Measurements from ENCODE around the gene RRP36.

RRP36 gene

GRCh38 chr6:43061861-43062260, 40.4 kb downstream of the RRP36 start:
- no peak for FAIRE-seq
- no peak for DNase-seq (ENCODE audit: low spot score)

GRCh38 chr6:43062818-43063217, 41.4 kb downstream of the RRP36 start:
- DNase-seq (ENCODE audit: low spot score) (no peak), FAIRE-seq (no peak)

GRCh38 chr6:43070028-43070632, 48.7 kb downstream of the RRP36 start:
- peak; percentile 66 for DNase-seq (ENCODE audit: low spot score)
- FAIRE-seq = no peak

GRCh38 chr6:43074847-43075669, 53.6 kb downstream of the RRP36 start:
- DNase-seq (ENCODE audit: low spot score) = no peak
- FAIRE-seq = no peak

- FAIRE-seq = no peak
- DNase-seq (ENCODE audit: low spot score) = peak; percentile 88
These were observed 54.4 kb downstream of the RRP36 start, which contains the start of gene PTK7 for GRCh38 chr6:43075670-43076463. PTK7 (plus strand) TSS chr6:43076314; CDS start chr6:43076489, 175 bp downstream.

- FAIRE-seq = no peak
- peak; percentile 46 for DNase-seq (ENCODE audit: low spot score)
These were observed 55.3 kb downstream of the RRP36 start for GRCh38 chr6:43076464-43077332.

GRCh38 chr6:43077333-43077809, 55.9 kb downstream of the RRP36 start:
- no peak for DNase-seq (ENCODE audit: low spot score)
- FAIRE-seq = no peak

- FAIRE-seq (no peak), DNase-seq (ENCODE audit: low spot score) (no peak)
These were observed 56.6 kb downstream of the RRP36 start for GRCh38 chr6:43077981-43078511.

GRCh38 chr6:43078691-43079090, 57.3 kb downstream of the RRP36 start:
- no peak for DNase-seq (ENCODE audit: low spot score)
- no peak for FAIRE-seq
